HG03060 (cell line): Measurements from ENCODE around the gene SH3RF3.

Experiments
- ATAC-seq: cut with Tn5 transposase; IDR thresholded peaks from one replicate; pipeline ENCODE4 v1.9.1; 2021; ENCODE audit warnings: low read depth, moderate number of reproducible peaks; ENCODE audit not compliant: unreplicated experiment

The SH3RF3 gene

GRCh38 chr2:109136542-109136941, 7.5 kb downstream of the SH3RF3 start:
- no peak for ATAC-seq

GRCh38 chr2:109137616-109138015, 8.6 kb downstream of the SH3RF3 start:
- ATAC-seq = no peak

- ATAC-seq = no peak
Observed at GRCh38 chr2:109138449-109138848, 9.4 kb downstream of the SH3RF3 start.

GRCh38 chr2:109139002-109139401, 10.0 kb downstream of the SH3RF3 start:
- no peak for ATAC-seq

GRCh38 chr2:109139865-109140396, 10.9 kb downstream of the SH3RF3 start:
- ATAC-seq = no peak

GRCh38 chr2:109141006-109141600, 12.1 kb downstream of the SH3RF3 start:
- ATAC-seq = no peak

GRCh38 chr2:109141727-109142283, 12.8 kb downstream of the SH3RF3 start:
- no peak for ATAC-seq

GRCh38 chr2:109142416-109143210, 13.6 kb downstream of the SH3RF3 start:
- ATAC-seq = no peak

- ATAC-seq = no peak
Observed at GRCh38 chr2:109143214-109144187, 14.5 kb downstream of the SH3RF3 start.

GRCh38 chr2:109144271-109144670, 15.3 kb downstream of the SH3RF3 start:
- ATAC-seq = no peak

- ATAC-seq = no peak
Observed at GRCh38 chr2:109144721-109145120, 15.7 kb downstream of the SH3RF3 start.

- no peak for ATAC-seq
Observed at GRCh38 chr2:109145286-109145685, 16.3 kb downstream of the SH3RF3 start.

- no peak for ATAC-seq
Observed at GRCh38 chr2:109147405-109147804, 18.4 kb downstream of the SH3RF3 start.

GRCh38 chr2:109148117-109148746, 19.2 kb downstream of the SH3RF3 start:
- no peak for ATAC-seq

GRCh38 chr2:109148991-109149645, 20.1 kb downstream of the SH3RF3 start:
- ATAC-seq = no peak

- ATAC-seq = no peak
Observed at GRCh38 chr2:109150559-109150958, 21.6 kb downstream of the SH3RF3 start.

- ATAC-seq = no peak
Observed at GRCh38 chr2:109151519-109151918, 22.5 kb downstream of the SH3RF3 start.

- no peak for ATAC-seq
Observed at GRCh38 chr2:109153005-109153784, 24.2 kb downstream of the SH3RF3 start.

GRCh38 chr2:109153807-109154206, 24.8 kb downstream of the SH3RF3 start:
- ATAC-seq = no peak
